Measurements from ENCODE around the gene NSUN5.
"Not testable (repeated sequence)": the region's sequence is repeated elsewhere in the genome, so short reads cannot be mapped to it uniquely, and the experiment has no call there.

NSUN5 gene

GRCh38 chr7:73329861-73330581 is 21.4 kb upstream of the NSUN5 start:
- DNase-seq (ENCODE audit: low read depth): no peak
- H3K4me3 ChIP-seq (ENCODE audit: control insufficient read depth, low read depth, low read length): no peak overlapping the region
- TF ChIP-seq, protein P1, sequence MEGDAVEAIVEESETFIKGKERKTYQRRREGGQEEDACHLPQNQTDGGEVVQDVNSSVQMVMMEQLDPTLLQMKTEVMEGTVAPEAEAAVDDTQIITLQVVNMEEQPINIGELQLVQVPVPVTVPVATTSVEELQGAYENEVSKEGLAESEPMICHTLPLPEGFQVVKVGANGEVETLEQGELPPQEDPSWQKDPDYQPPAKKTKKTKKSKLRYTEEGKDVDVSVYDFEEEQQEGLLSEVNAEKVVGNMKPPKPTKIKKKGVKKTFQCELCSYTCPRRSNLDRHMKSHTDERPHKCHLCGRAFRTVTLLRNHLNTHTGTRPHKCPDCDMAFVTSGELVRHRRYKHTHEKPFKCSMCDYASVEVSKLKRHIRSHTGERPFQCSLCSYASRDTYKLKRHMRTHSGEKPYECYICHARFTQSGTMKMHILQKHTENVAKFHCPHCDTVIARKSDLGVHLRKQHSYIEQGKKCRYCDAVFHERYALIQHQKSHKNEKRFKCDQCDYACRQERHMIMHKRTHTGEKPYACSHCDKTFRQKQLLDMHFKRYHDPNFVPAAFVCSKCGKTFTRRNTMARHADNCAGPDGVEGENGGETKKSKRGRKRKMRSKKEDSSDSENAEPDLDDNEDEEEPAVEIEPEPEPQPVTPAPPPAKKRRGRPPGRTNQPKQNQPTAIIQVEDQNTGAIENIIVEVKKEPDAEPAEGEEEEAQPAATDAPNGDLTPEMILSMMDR (IDR thresholded peaks at IDR 0.05; ENCODE audit: control insufficient read depth, insufficient read depth, low read depth, low read length, missing control alignments): no peak

GRCh38 chr7:73328696-73329095 is 20.1 kb upstream of the NSUN5 start:
- no peak for DNase-seq (ENCODE audit: low read depth)
- TF ChIP-seq, protein P1 (IDR thresholded peaks at IDR 0.05; ENCODE audit: control insufficient read depth, insufficient read depth, low read depth, low read length, missing control alignments): no peak
- no peak overlapping the region for H3K4me3 ChIP-seq (ENCODE audit: control insufficient read depth, low read depth, low read length)

DNA sequence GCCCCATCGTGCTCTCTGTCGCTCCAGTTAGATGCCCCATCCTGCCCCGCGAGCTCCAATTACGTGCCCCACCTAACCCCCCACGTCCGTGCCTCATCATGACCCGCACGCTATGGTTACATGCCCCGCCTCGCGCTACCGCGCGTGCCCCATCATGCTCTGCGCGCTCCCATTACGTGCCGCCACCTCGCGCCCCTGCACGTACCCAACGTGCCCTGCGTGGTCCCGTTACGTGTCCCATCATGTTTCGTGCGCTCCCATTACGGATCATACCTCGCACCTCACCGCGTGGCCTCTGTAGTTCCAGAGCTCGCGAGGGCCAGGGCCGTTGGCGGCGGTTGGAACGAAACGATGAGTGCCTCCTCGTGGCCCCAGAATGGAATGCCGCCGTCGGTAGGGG is 19.3 kb upstream of the NSUN5 start, which contains the start of the genes FKBP6 and TRIM50:
FKBP6 (plus strand) TSS at position 240 of the 400 bp plus-strand sequence. CDS start 268 bp downstream, outside the sequence.
TRIM50 (minus strand) TSS at position 161 of the 400 bp plus-strand sequence. CDS start 3,295 bp downstream, outside the sequence.
- not testable (repeated sequence) for DNase-seq (ENCODE audit: low read depth)

GRCh38 chr7:73327449-73327848 is 18.8 kb upstream of the NSUN5 start:
- not testable (repeated sequence) for H3K4me3 ChIP-seq (ENCODE audit: control insufficient read depth, low read depth, low read length); DNase-seq (ENCODE audit: low read depth)

More for the DNA sequence above, 19.3 kb upstream of the NSUN5 start, which contains the start of the genes FKBP6 and TRIM50:
- H3K4me3 ChIP-seq (ENCODE audit: control insufficient read depth, low read depth, low read length): not testable (repeated sequence)

DNA sequence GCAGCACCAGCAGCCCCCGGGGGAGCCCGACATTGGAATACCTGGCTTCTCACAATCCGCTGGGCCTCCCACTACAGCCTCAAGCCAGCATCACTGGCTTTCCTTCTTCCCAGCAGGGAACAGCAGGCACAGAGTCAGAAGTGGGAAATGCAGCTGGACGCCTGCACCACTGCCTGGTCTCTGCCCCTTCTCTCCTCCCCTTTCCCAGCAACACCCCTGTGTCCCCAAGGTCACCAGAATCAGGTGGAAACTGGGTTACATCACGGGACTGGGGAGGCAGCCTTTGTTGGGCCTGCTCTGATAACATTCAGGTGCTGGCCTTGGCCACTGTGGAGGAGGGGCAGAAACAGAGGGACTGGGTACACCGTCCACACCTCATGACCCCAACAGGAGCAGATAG is 16.8 kb upstream of the NSUN5 start:
- H3K4me3 ChIP-seq (ENCODE audit: control insufficient read depth, low read depth, low read length); DNase-seq (ENCODE audit: low read depth): not testable (repeated sequence)

DNA sequence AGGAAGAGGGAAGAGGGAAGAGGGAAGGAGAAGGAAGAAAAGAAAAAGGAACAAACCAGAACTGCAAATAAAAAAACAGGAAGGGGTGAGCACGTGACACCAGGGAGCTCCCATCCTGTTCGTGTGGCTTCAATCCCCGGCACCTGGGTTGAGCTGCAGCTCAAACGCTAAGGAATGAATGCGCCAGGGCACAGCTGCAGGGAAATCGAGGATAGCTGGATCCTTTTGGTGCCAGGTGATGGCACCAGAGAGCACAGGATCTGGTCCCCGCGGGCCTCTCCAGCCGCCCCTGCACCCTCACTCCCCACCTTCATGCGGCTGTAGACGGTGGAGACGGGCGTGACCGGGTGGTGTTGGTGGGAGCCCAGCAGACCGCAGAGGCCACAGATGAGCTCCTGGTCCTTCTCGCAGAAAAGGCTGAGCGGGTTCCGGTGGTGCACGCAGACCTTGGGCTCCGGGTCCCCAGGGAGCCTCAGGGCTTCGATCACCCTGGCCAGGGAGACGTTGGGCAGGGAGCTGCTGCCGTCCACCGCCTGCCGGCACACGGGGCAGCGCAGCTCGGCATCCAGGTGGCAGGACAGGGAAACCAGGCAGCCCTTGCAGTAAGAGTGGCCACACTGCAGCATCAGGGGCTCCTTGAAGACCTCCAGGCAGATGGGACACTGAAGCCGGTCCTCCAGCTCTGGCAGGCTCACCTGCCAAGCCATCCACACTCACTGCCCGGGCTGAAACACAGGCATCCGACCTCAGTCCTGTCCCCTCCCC is 15.6 kb upstream of the NSUN5 start:
- H3K4me3 ChIP-seq (ENCODE audit: control insufficient read depth, low read depth, low read length); DNase-seq (ENCODE audit: low read depth): not testable (repeated sequence)
- TF ChIP-seq, protein P1 (IDR thresholded peaks at IDR 0.05; ENCODE audit: control insufficient read depth, insufficient read depth, low read depth, low read length, missing control alignments): peak; percentile 66

DNA sequence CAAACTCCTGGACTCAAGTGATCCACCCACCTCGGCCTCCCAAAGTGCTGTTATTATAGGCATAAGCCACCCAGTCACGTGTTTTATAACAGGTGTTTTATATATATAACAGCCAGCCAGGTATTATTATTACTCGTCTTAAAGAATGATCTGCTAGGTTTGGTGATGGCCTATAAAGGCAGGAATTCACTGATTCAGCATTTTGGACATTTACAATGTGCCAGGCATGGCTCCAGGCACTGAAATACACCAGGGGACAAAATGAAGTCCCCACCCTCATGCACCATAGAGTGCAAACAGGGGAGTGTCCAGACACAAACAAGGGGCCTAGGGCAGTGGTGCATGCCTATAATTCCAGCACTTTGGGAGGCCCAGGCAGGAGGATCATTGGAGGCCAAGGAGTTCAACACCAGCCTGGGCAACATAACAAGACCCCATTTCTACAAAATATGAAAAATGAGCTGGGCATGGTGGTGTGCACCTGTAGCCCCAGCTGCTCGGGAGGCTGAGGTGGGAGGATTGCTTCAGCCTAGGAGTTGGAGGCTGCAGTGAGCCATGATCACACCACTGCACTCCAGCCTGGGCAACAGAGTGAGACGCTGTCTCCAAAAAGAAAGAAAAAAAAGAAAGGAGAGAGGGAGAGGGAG is 14.9 kb upstream of the NSUN5 start:
- DNase-seq (ENCODE audit: low read depth); H3K4me3 ChIP-seq (ENCODE audit: control insufficient read depth, low read depth, low read length): not testable (repeated sequence)

- not testable (repeated sequence) for DNase-seq (ENCODE audit: low read depth); H3K4me3 ChIP-seq (ENCODE audit: control insufficient read depth, low read depth, low read length)
These were observed 11.4 kb upstream of the NSUN5 start for GRCh38 chr7:73320009-73320408.

DNA sequence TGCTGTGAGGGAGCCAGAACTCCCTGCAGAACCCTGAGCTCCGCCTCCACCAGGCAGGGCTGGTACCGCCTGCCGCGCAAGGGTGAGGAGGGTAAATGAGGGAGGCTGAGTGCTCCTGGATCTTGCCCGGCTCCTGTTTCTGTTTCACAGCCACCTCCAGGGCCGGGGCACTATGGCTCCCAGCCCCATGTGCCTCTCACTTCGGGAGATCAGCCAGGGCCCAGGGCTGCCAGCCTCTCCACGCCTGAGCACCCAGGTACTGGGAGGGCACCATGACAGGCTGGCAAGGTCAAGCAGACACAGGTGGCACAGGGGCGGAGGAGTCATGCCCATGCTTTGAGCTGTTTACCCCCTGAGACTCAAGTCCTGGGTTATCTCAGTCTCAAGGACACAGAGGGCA is 10.9 kb upstream of the NSUN5 start:
- not testable (repeated sequence) for H3K4me3 ChIP-seq (ENCODE audit: control insufficient read depth, low read depth, low read length); DNase-seq (ENCODE audit: low read depth)

- H3K4me3 ChIP-seq (ENCODE audit: control insufficient read depth, low read depth, low read length); DNase-seq (ENCODE audit: low read depth): not testable (repeated sequence)
These were observed 10.1 kb upstream of the NSUN5 start for GRCh38 chr7:73318656-73319204.

All from AG09309 (cell line).